CD4-positive, CD25-positive, alpha-beta regulatory T cell (primary cell): Measurements from ENCODE around the gene DPF1. TPM values are rescaled to one million over a fixed set of nuclear protein-coding genes. Genes with fewer than 3 reads are reported as not detected.
A peak's percentile ranks its signal among the peaks of the same experiment; 100 is the strongest.

Source experiments
- ATAC-seq, 2 donors: fragments of 150-1000 bp; cut with Tn5 transposase; one replicate each; pipeline ENCODE4 v1.10.0; 2021; ENCODE audit warnings: low read depth in 2 of 2, moderate number of reproducible peaks in 2 of 2, moderate library complexity in 1 of 2
- DNase-seq, 3 donors: peaks; one replicate each; pipeline versions ENCODE4 v3.0.0 to v3.0.0-alpha.2; 2012 to 2022; ENCODE audit warnings: mixed read lengths in 1 of 3
- H3K27ac ChIP-seq: one replicate; pipeline ENCODE4 v1.7.0; 2013; ENCODE audit warnings: mild to moderate bottlenecking, low read length; ENCODE audit not compliant: insufficient read depth, poor library complexity, severe bottlenecking
- H3K27me3 ChIP-seq: one replicate; pipeline ENCODE4 v1.7.0; 2013; ENCODE audit warnings: low read length; ENCODE audit not compliant: control insufficient read depth, insufficient read depth
- H3K36me3 ChIP-seq: one replicate; pipeline ENCODE4 v1.7.0; 2013; ENCODE audit warnings: mild to moderate bottlenecking, low read length, moderate library complexity; ENCODE audit not compliant: control insufficient read depth, insufficient read depth
- H3K4me1 ChIP-seq: 2 replicates; pipeline ENCODE4 v1.7.0; 2013; ENCODE audit warnings: mild to moderate bottlenecking, low read length; ENCODE audit not compliant: insufficient read depth, control insufficient read depth, poor library complexity, severe bottlenecking
- H3K4me3 ChIP-seq: one replicate; pipeline ENCODE4 v1.7.0; 2013; ENCODE audit warnings: low read depth, mild to moderate bottlenecking, low read length, moderate library complexity
- H3K9me3 ChIP-seq, 2 experiments: 1 replicate in 1 of 2; 2 replicates in 1 of 2; pipeline ENCODE4 v1.7.0; 2013; ENCODE audit warnings: low read length in 2 of 2, mild to moderate bottlenecking in 1 of 2, moderate library complexity in 1 of 2; ENCODE audit not compliant: control insufficient read depth in 2 of 2
- H3K27ac Mint-ChIP-seq, 3 donors: one replicate each; pipeline ENCODE4 v1.8.0; 2020 to 2022; ENCODE audit warnings: mild to moderate bottlenecking in 3 of 3, mixed read lengths in 3 of 3, moderate library complexity in 2 of 3
- H3K27me3 Mint-ChIP-seq: one replicate; pipeline ENCODE4 v1.8.0; 2022; ENCODE audit warnings: mild to moderate bottlenecking, mixed read lengths
- H3K36me3 Mint-ChIP-seq: one replicate; pipeline ENCODE4 v1.8.0; 2020; ENCODE audit warnings: mixed read lengths
- H3K4me1 Mint-ChIP-seq, 4 donors: one replicate each; pipeline ENCODE4 v1.8.0; 2020 to 2022; ENCODE audit warnings: mixed read lengths in 4 of 4, mild to moderate bottlenecking in 1 of 4
- H3K4me3 Mint-ChIP-seq, 4 donors: one replicate each; pipeline ENCODE4 v1.8.0; 2020 to 2022; ENCODE audit warnings: mild to moderate bottlenecking in 4 of 4, mixed read lengths in 4 of 4, moderate library complexity in 3 of 4
- H3K9me3 Mint-ChIP-seq, 7 donors: one replicate each; pipeline ENCODE4 v1.8.0; 2020 to 2022; ENCODE audit warnings: mixed read lengths in 7 of 7, mild to moderate bottlenecking in 3 of 7, moderate library complexity in 2 of 7
- polyA plus RNA-seq, 4 donors: library from polyadenylated mRNA; unstranded; fragments of 300-500 nt; fragmentation: Illumina TruSeq; gene quantifications; one replicate each; pipeline ENCODE4 v1.2.3, GENCODE V29; 2021
- total RNA-seq: library from RNA; stranded (reverse); gene quantifications from one replicate; pipeline ENCODE4 v1.2.3, GENCODE V29; 2022

DPF1 gene
- total and polyA plus RNA-seq, 5 donors from 2014 or later, result not detected

DNA sequence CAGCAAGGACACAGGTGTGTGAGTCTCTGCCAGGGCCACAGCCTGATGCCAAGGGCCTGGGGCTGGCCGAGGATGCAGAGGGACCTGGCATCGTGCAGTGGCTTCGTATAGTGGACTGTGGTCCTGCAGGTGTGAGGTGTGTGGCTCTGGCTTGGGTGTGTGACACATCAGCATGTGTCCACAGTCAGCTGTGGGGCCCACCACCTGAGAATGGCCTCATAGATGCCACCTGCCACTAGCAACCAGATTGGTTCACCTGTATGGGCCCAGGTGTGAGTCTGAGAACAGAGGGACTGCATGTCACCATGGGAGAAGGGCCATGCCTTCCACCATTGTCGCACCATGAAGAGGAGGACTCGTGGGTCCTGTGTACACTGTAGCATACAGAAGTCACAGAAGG lies 29.8 kb upstream of the DPF1 start:
- Histone ChIP-seq H3K9me3 (no peaks in the 10 kb centered on the region), H3K27me3 (peaks cover 2% of the 10 kb centered on the region), H3K27ac (no peak overlapping the region), H3K4me3 (no peak overlapping the region), H3K36me3 (no peaks in the 10 kb centered on the region), H3K4me1 (peaks cover 4% of the 10 kb centered on the region)
- Mint-ChIP-seq H3K27me3 (peaks cover 33% of the 10 kb centered on the region), H3K4me1 (peaks cover 0 to 8% (median 6%) of the 10 kb centered on the region in 4 donors), H3K4me3 (no peak overlapping the region), H3K27ac (no peak overlapping the region), H3K36me3 (no peaks in the 10 kb centered on the region), H3K9me3 (no peaks in the 10 kb centered on the region)
- DNase-seq (no peak), ATAC-seq (no peak)

DNA sequence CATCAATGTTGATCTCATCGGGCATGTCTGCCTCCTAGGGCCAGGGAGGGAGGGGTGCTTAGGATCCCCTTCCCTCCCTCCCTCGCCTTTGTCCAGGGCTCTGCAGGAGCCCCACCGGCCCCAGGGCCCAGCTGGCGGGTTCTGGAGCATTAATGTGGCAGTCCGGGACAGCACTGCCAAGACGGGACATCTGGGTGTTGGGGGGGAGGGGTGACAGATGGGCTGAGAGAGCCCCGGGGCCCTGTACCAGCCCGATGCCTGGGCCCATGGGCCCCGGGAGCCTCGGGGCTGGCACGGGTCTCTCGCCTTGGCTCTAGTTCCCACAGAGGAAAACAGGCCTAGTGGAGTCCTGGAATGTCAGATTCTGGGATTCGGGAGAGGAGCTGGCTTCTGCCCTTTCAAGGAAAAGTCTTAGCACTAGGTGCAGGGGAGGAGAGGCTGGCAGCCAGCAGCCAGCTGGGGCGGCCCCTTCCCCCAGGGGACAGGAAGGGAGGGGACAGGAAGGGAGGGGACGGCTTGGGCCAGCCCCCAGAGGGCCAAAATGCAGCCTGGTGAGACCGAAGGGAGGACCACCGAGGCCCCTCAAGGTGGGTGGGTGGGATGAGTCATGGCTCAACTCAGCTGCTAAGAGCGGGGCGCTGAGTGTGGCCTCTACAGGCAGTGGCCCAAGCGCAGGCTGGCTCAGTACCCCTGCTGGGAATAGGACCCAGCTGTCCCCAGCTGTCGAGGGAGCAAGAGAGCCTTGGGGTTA lies 29.1 kb upstream of the DPF1 start:
- H3K27me3 Mint-ChIP-seq, result peaks cover 30% of the 10 kb centered on the region
- no peak overlapping the region for H3K4me3 Mint-ChIP-seq
- Histone ChIP-seq H3K4me3 (no peak overlapping the region), H3K9me3 (no peaks in the 10 kb centered on the region), H3K27ac (no peak overlapping the region), H3K4me1 (peaks cover 4% of the 10 kb centered on the region), H3K36me3 (no peaks in the 10 kb centered on the region), H3K27me3 (peaks cover 2% of the 10 kb centered on the region)
- no peaks in the 10 kb centered on the region for H3K9me3 Mint-ChIP-seq
- H3K4me1 Mint-ChIP-seq, result peaks cover 0 to 8% (median 6%) of the 10 kb centered on the region in 4 donors
- no peak for ATAC-seq
- DNase-seq, result no peak
- no peak overlapping the region for H3K27ac Mint-ChIP-seq
- no peaks in the 10 kb centered on the region for H3K36me3 Mint-ChIP-seq

DNA sequence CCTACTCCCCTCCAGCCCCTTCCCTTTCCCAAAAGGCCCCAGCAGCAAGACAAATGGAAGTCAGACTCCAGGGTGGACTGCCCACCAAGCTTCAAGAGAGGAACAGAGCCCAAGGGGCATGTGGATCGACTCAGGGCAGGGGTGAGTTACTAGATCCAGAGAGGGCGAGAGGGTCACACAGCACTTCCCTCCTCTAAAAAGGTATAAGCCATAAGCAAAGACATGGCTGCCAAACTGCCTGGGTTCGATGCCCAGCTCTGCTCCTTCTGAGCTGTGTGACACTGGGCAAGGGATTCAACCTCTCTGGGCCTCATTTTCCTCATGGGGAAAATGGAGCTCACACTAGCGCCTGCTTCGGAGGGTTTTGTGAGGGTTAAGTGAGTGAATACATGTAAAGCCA lies 28.4 kb upstream of the DPF1 start:
- Histone ChIP-seq H3K4me3 (no peak overlapping the region), H3K36me3 (no peaks in the 10 kb centered on the region), H3K27ac (no peak overlapping the region), H3K4me1 (peaks cover 4% of the 10 kb centered on the region), H3K27me3 (peaks cover 2% of the 10 kb centered on the region), H3K9me3 (no peaks in the 10 kb centered on the region)
- Mint-ChIP-seq H3K4me1 (peaks cover 0 to 8% (median 6%) of the 10 kb centered on the region in 4 donors), H3K27me3 (peaks cover 26% of the 10 kb centered on the region), H3K36me3 (no peaks in the 10 kb centered on the region), H3K27ac (no peak overlapping the region), H3K4me3 (no peak overlapping the region), H3K9me3 (no peaks in the 10 kb centered on the region)
- DNase-seq (no peak), ATAC-seq (no peak)

DNA sequence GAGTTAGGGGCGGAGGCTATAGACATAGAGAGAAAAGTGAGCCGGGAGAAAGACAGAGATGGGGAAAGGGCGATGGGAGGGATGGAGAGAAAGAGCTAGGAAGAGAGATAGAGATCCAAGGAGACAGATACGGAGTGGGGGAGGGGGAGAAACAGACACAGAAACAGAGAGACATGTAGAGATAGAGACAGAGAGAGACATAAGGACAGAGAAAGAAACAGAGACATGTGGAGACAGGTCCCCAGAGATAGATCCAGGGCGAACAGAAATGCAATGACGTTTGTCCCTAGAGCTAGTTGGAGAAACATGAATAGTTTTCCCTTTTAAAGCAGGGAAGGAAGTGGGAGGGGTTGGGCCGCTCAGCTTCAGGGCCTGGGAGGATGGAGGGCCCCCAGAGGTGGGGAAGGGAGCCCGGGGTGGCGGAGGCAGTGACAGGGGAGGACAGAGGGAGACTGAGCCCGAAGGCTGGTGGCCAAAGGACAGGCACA lies 27.6 kb upstream of the DPF1 start:
- H3K27ac ChIP-seq, result no peak overlapping the region
- DNase-seq (no peak), ATAC-seq (no peak)
- Mint-ChIP-seq H3K36me3 (no peaks in the 10 kb centered on the region), H3K27ac (no peak overlapping the region), H3K4me1 (peaks cover 0 to 7% (median 4%) of the 10 kb centered on the region in 4 donors), H3K4me3 (peak overlapping the region in 1 of 4 donors; percentile 7), H3K27me3 (peaks cover 18% of the 10 kb centered on the region), H3K9me3 (no peaks in the 10 kb centered on the region)
- peaks cover 2% of the 10 kb centered on the region for H3K27me3 ChIP-seq
- no peaks in the 10 kb centered on the region for H3K9me3 ChIP-seq
- H3K36me3 ChIP-seq, result no peaks in the 10 kb centered on the region
- H3K4me1 ChIP-seq, result peaks cover 4% of the 10 kb centered on the region
- no peak overlapping the region for H3K4me3 ChIP-seq

DNA sequence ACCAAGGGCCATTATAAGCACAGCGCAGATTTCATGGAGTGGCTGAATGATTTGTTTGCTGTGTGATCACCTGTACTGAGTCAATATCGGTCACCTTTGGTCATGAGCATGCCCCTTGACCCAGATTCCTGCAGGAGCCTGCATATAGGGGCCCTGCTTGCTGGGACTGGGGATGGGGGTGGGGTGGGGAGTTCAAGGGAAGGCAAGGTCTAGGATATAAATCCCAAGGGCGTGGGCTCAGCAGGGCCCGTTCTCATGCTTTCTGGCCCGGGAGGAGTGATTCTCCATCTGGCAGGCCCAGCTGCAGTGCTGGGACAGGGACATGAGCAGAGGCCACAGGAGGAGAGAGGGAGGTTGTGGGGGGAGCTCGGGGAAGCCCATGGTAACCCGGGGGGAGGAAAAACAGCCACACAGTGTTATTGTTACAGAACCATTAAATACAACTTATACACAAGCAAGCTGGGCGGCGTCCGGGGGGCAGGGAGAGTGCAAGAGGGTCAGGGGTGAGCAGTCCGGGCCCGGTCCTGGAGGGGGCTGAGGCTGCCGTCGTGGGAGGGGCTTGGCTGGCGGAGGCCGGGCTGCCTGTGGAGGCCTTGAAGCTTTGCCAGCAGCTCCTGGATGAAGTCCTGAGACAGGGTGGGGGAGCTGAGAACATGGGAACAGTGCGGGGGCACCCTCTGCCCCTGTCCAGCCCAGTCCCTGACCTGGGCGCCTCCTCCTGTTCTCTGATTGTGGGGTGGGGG lies 27.0 kb upstream of the DPF1 start:
- H3K27ac ChIP-seq, result no peak overlapping the region
- no peaks in the 10 kb centered on the region for H3K36me3 ChIP-seq
- Mint-ChIP-seq H3K27ac (no peak overlapping the region), H3K4me1 (peaks cover 0 to 7% (median 3%) of the 10 kb centered on the region in 4 donors), H3K36me3 (no peaks in the 10 kb centered on the region), H3K9me3 (no peaks in the 10 kb centered on the region), H3K27me3 (peaks cover 17% of the 10 kb centered on the region), H3K4me3 (no peak overlapping the region)
- no peak overlapping the region for H3K4me3 ChIP-seq
- DNase-seq (no peak), ATAC-seq (no peak)
- H3K27me3 ChIP-seq, result peaks cover 2% of the 10 kb centered on the region
- H3K4me1 ChIP-seq, result no peaks in the 10 kb centered on the region
- no peaks in the 10 kb centered on the region for H3K9me3 ChIP-seq

DNA sequence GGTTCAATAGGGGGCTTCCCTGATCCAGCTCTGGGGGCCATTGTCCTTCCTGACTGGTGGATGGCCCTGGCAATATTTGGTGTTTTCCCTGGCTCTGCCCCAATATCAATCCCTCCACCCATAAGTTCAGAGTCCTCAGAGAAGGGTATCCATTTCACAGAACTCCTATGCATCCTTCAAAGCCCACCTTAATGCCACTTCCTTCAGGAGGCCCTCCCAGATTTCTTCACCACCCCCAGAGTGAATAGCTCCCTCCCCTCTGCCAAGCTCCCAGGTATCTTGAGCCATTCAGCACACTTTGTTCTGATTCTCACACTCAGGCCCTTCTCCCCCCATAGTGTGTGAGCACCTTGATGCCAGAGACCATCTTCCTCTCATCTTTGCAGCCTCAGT lies 26.4 kb upstream of the DPF1 start:
- no peaks in the 10 kb centered on the region for H3K4me1 ChIP-seq
- no peaks in the 10 kb centered on the region for H3K36me3 Mint-ChIP-seq
- no peak overlapping the region for H3K4me3 ChIP-seq
- H3K36me3 ChIP-seq, result no peaks in the 10 kb centered on the region
- no peak overlapping the region for H3K4me3 Mint-ChIP-seq
- DNase-seq, result no peak
- peaks cover 0 to 5% (median 3%) of the 10 kb centered on the region in 4 donors for H3K4me1 Mint-ChIP-seq
- no peak overlapping the region for H3K27ac Mint-ChIP-seq
- H3K27ac ChIP-seq, result no peak overlapping the region
- H3K9me3 ChIP-seq, result no peaks in the 10 kb centered on the region
- no peaks in the 10 kb centered on the region for H3K9me3 Mint-ChIP-seq
- no peak for ATAC-seq
- peaks cover 12% of the 10 kb centered on the region for H3K27me3 Mint-ChIP-seq
- H3K27me3 ChIP-seq, result no peaks in the 10 kb centered on the region

DNA sequence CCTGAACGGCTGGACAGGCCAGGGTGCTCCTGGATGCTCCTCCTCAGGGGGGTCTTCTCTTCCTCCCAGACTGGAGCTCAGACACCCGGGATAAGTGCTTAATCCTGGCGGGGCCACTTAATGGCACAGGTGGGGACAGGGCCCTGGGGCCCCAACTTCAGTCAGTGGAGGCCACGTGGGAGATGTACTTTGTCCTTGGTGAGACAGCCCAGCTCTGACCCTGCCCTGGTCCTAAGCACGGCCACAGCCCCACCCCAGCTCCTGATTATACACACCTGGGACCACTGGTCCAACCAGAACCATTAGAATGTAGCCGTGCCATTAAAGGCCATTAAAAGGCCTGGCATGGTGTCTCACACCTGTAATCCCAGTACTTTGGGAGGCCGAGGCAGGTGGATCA lies 24.4 kb upstream of the DPF1 start:
- H3K9me3 Mint-ChIP-seq, result no peaks in the 10 kb centered on the region
- Histone ChIP-seq H3K4me3 (no peak overlapping the region), H3K27ac (no peak overlapping the region), H3K9me3 (no peaks in the 10 kb centered on the region), H3K36me3 (no peaks in the 10 kb centered on the region), H3K4me1 (peaks cover 3% of the 10 kb centered on the region), H3K27me3 (no peaks in the 10 kb centered on the region)
- H3K27me3 Mint-ChIP-seq, result peaks cover 10% of the 10 kb centered on the region
- ATAC-seq (no peak), DNase-seq (no peak)
- H3K4me3 Mint-ChIP-seq, result no peak overlapping the region
- H3K27ac Mint-ChIP-seq, result no peak overlapping the region
- H3K36me3 Mint-ChIP-seq, result no peaks in the 10 kb centered on the region
- H3K4me1 Mint-ChIP-seq, result peaks cover 0 to 8% (median 3%) of the 10 kb centered on the region in 4 donors
